ENCODE data around the gene FAM43A.

GRCh38 chr3:194661946-194662345, 23.7 kb upstream of the FAM43A start:
- TF ChIP-seq CTCF (IDR thresholded peaks at IDR 0.05; ENCODE audit: insufficient read depth, low read depth, low read length) = no peak
- no peak for TF ChIP-seq EZH2 (IDR thresholded peaks at IDR 0.05; ENCODE audit: insufficient read depth, low read length)

Data from astrocyte (in vitro differentiated cells and primary cell).